Lower leg skin (tissue), 4 donors: ENCODE data around the gene CLEC7A. TPM values are rescaled to one million over a fixed set of nuclear protein-coding genes. Genes with fewer than 3 reads are reported as not detected.

Experiments used
- DNase-seq, 2 donors: peaks; one replicate each; pipeline ENCODE4 v3.0.0-alpha.2; 2019; ENCODE audit warnings: low spot score in 2 of 2
- H3K4me3 ChIP-seq: fragments of 200-600 bp; sonication (generic); 2 replicates; pipeline ENCODE4 v1.5.1; 2017; ENCODE audit warnings: mild to moderate bottlenecking, low read depth; ENCODE audit not compliant: poor library complexity, severe bottlenecking
- POLR2A ChIP-seq, 2 donors: fragments of 450-650 bp; IDR thresholded peaks; one replicate each; pipeline ENCODE4 v1.6.1; 2016 to 2017; ENCODE audit warnings: antibody characterized with exemption in 2 of 2, mild to moderate bottlenecking in 1 of 2, moderate library complexity in 1 of 2
- WGBS, 2 donors: methylation state at CpG; one replicate each; pipeline ENCODE4 v1.1.5; 2018; 5-methylcytosine and 5-hydroxymethylcytosine counted together
- intact Hi-C: fragments of 100-400 bp; cut with DNase I; formaldehyde crosslinking; loops from one replicate; pipeline ENCODE4 v1.15.0; 2023; ENCODE audit warnings: low total_unique reads
- total RNA-seq, 4 donors: library from RNA; depleted of rRNA; stranded (reverse); fragments of >200 nt; gene quantifications; one replicate each; pipeline ENCODE4 v1.1.0, GENCODE V29; 2016
- TF ChIP-seq, protein P1 (sequence below), 3 donors: fragments of 450-650 bp; IDR thresholded peaks; one replicate each; pipeline ENCODE4 v1.5.1; 2016; ENCODE audit warnings: antibody characterized with exemption in 3 of 3, mild to moderate bottlenecking in 3 of 3, moderate library complexity in 2 of 3

The CLEC7A gene
- total RNA-seq, 4 donors from 2014 or later, result 4.8 to 14.1 (median 6.7) TPM

DNA sequence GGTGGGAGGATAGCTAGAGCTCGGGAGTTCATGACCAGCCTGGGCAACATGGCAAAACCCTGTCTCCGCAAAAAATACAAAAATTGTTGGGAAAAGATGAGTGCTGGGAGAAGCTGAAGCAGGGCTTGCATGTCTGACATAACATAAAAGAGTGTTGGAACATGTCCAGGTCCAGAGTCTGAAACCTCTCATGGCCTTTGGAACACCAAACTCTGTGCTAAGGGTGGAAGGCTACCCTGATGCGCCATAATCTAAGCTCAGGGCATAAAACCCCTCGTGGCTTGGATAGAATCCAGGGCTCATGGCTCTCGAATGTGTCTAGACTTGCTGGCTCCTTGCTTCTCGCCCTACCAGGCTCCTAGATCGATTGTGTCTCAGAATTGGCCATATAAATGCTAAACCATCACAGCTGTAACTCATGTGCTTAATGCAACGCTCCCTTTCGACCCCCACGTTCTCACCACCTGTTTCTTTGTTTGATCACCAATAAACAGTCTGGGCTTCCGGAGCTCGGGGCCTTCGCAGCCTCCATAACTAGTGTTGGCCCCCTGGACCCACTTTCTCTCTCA lies 6.7 kb upstream of the CLEC7A start:
- H3K4me3 ChIP-seq, result no peak overlapping the region
- WGBS, 2 donors, result 73 to 81% methylated on average over 13 of the region's 13 CpGs
- no peak for TF ChIP-seq POLR2A (IDR thresholded peaks at IDR 0.05)
- TF ChIP-seq, protein P1, sequence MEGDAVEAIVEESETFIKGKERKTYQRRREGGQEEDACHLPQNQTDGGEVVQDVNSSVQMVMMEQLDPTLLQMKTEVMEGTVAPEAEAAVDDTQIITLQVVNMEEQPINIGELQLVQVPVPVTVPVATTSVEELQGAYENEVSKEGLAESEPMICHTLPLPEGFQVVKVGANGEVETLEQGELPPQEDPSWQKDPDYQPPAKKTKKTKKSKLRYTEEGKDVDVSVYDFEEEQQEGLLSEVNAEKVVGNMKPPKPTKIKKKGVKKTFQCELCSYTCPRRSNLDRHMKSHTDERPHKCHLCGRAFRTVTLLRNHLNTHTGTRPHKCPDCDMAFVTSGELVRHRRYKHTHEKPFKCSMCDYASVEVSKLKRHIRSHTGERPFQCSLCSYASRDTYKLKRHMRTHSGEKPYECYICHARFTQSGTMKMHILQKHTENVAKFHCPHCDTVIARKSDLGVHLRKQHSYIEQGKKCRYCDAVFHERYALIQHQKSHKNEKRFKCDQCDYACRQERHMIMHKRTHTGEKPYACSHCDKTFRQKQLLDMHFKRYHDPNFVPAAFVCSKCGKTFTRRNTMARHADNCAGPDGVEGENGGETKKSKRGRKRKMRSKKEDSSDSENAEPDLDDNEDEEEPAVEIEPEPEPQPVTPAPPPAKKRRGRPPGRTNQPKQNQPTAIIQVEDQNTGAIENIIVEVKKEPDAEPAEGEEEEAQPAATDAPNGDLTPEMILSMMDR (IDR thresholded peaks at IDR 0.05), result no peak
- intact Hi-C loops, result no loop called here
- no peak for DNase-seq

DNA sequence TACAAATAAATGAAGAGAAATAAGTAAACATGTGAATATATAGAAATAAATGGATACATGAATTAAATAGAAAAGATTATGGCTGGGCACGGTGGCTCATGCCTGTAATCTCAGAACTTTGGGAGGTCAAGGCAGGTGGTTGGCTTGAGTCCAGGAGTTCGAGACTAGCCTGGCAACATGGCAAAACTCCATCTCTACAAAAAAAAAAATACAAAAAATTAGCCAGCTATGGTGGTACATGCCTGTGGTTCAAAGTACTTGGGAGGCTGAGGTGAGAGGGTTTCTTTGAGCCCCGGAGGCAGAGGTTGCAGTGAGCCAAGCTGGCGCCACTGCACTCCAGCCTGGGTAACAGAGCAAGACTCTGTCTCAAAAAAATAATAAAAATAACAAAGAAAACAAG lies 5.1 kb upstream of the CLEC7A start:
- DNase-seq, result no peak
- H3K4me3 ChIP-seq, result no peak overlapping the region
- no peak for TF ChIP-seq POLR2A (IDR thresholded peaks at IDR 0.05)
- TF ChIP-seq, protein P1 (IDR thresholded peaks at IDR 0.05), result no peak
- intact Hi-C loops, result no loop called here
- WGBS, 2 donors, result 61 to 76% methylated on average over 4 of the region's 4 CpGs

DNA sequence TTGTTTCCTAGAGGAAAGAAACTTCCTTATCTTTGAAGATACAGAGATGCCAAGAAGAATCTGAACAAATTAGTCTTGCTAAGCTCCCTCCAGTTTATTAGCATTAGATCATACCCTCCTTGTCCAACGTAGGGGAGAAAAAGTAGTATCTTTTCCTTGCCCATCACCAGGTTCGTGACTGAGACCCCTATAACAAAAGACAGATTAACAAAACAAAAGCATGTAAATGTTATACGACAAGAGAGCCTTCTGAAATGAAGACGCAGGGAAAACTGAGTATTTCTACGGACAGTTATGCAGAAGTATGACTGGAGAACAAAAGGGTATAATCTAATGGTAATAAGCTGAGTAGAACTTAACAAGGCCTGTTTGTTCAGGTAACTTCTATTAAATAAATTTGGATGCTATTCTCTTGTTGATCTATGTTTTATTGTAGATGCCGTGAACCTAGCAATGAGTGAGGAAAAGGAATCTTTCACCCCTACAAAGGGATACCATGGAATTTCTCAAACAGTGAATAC lies 2.9 kb upstream of the CLEC7A start:
- intact Hi-C loops, result no loop called here
- no peak for DNase-seq
- TF ChIP-seq, protein P1 (IDR thresholded peaks at IDR 0.05), result no peak
- no peak for TF ChIP-seq POLR2A (IDR thresholded peaks at IDR 0.05)
- H3K4me3 ChIP-seq, result no peak overlapping the region
- WGBS, 2 donors, result 80 to 86% methylated on average over 6 of the region's 6 CpGs

DNA sequence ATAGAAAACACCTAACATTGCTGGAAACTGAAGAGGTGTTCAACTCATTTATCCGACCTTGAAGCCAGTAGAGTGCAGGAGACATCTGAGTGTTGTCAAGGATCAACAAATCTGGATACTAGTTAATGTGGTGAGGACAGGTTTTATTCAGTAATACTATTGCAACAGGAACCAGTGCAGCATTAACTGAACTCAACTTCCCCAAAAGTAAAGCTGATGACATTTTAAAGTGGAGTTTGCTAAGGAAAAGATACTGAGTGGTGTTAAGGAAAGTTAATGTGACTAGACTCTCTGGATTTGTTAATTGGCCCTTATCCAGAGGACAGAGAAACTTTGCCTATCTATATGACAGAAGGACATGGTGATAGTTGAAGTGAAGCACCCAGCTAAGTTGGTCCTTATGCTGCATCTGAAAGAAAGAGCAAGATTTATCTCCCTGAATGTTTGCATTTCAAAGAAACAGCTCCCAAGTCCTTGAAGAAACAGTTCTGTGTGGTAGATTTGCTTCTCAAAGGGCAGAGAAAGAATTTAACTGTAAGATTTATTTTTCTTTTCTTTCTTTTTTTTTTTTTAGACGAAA lies 1.2 kb upstream of the CLEC7A start:
- H3K4me3 ChIP-seq, result no peak overlapping the region
- 64 to 70% methylated on average over 2 of the region's 2 CpGs for WGBS, 2 donors
- intact Hi-C loops, result no loop called here
- TF ChIP-seq, protein P1 (IDR thresholded peaks at IDR 0.05), result no peak
- no peak for TF ChIP-seq POLR2A (IDR thresholded peaks at IDR 0.05)
- DNase-seq, result no peak

DNA sequence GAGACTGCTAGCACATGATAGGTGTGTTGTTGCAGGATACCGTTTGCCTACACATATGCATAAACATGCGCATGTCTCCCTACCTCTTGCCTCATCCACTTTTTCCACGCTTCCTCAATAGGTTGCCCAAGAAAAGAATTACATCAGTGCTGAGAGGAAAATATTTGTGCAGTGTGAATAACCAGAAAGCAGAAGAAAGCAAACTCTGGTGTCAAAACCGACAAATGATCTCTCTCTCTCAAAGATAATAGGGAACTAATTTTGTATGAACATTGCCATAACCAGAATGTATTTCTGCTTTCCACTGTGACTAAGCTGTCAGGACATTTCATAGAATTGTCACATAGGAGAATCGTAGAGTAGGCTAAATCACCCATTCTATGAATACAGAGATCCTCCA lies 1.3 kb downstream of the CLEC7A start:
- TF ChIP-seq, protein P1 (IDR thresholded peaks at IDR 0.05), result no peak
- no peak for TF ChIP-seq POLR2A (IDR thresholded peaks at IDR 0.05)
- no peak overlapping the region for H3K4me3 ChIP-seq
- 63 to 83% methylated on average over 5 of the region's 5 CpGs for WGBS, 2 donors
- no peak for DNase-seq
- intact Hi-C loops, result no loop called here
